ENCODE results near the gene KRT17. TPM values are rescaled to one million over a fixed set of nuclear protein-coding genes. Genes with fewer than 3 reads are reported as not detected.

The KRT17 gene
- total RNA-seq, 2 donors from 2014 or later, result 4.4 to 5.9 TPM

GRCh38 chr17:41635121-41636097, 11.0 kb upstream of the KRT17 start:
- Histone ChIP-seq H3K36me3 (replicated peaks in 1 of 2; ENCODE audit: insufficient read depth in 1 of 2, low read depth in 2 of 2) (no peaks in the 10 kb centered on the region), H3K4me3 (no peak overlapping the region), H3K27me3 (no peaks in the 10 kb centered on the region), H3K4me1 (peaks cover 14% of the 10 kb centered on the region), H3K27ac (no peak overlapping the region), H3K9me3 (no peaks in the 10 kb centered on the region)
- 34% methylated on average over 11 to 27 of the region's 28 CpGs for WGBS, 2 donors
- TF ChIP-seq CTCF (IDR thresholded peaks at IDR 0.05) (no peak), POLR2A (IDR thresholded peaks at IDR 0.05) (no peak)
- intact Hi-C loops (cut with DNase I), result no loop called here
- ATAC-seq (peak; percentile 49), DNase-seq (peak; percentile 40 to 72 (median 50))

GRCh38 chr17:41634639-41635038, 10.3 kb upstream of the KRT17 start:
- no peaks in the 10 kb centered on the region for H3K27me3 ChIP-seq
- no peak overlapping the region for H3K4me3 ChIP-seq
- ATAC-seq (peak; percentile 37), DNase-seq (no peak)
- H3K9me3 ChIP-seq, result no peaks in the 10 kb centered on the region
- peaks cover 14% of the 10 kb centered on the region for H3K4me1 ChIP-seq
- H3K36me3 ChIP-seq (replicated peaks in 1 of 2; ENCODE audit: insufficient read depth in 1 of 2, low read depth in 2 of 2), result no peaks in the 10 kb centered on the region
- H3K27ac ChIP-seq, result no peak overlapping the region
- WGBS, 2 donors, result 60 to 78% methylated on average over 4 to 7 of the region's 7 CpGs
- TF ChIP-seq CTCF (IDR thresholded peaks at IDR 0.05), result no peak
- TF ChIP-seq POLR2A (IDR thresholded peaks at IDR 0.05), result no peak
- intact Hi-C loops (cut with DNase I), result no loop called here

DNA sequence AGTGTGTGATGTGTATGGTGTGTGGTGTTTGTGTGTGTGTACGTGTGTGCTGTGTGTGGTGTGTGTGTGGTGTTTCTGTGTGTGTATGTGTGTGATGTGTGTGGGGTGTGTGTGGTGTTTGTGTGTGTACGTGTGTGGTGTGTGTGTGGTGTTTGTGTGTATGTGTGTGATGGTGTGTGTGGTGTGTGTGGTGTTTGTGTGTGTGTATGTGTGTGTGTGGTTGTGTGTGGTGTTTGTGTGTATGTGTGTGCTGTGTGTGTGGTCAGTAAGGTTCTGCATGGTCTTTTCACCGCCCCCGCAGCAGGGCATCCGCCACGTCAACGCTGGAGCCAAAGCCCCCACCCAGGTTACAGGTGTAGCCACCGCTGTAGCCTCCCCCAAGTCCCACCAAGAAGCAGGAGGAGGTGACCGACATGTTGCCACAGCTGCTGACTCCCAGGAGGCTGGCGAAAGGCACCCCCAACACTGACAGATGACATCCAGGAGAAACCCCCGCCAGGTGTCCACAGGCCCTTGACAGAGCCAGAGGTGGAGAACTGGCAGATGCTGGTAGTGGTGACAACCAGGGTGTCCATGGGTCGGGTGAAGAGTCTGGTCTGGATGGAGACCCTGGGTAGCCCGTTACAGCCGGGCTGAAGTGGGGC, 9.3 kb upstream of the KRT17 start:
- Histone ChIP-seq H3K4me1 (peaks cover 14% of the 10 kb centered on the region), H3K36me3 (replicated peaks in 1 of 2; ENCODE audit: insufficient read depth in 1 of 2, low read depth in 2 of 2) (no peaks in the 10 kb centered on the region), H3K27me3 (no peaks in the 10 kb centered on the region), H3K27ac (no peak overlapping the region), H3K4me3 (no peak overlapping the region), H3K9me3 (no peaks in the 10 kb centered on the region)
- TF ChIP-seq POLR2A (IDR thresholded peaks at IDR 0.05) (no peak), CTCF (IDR thresholded peaks at IDR 0.05) (no peak)
- 89 to 90% methylated on average over 6 to 13 of the region's 14 CpGs for WGBS, 2 donors
- DNase-seq, result no peak
- ATAC-seq, result no peak
- intact Hi-C loops (cut with DNase I), result no loop called here

DNA sequence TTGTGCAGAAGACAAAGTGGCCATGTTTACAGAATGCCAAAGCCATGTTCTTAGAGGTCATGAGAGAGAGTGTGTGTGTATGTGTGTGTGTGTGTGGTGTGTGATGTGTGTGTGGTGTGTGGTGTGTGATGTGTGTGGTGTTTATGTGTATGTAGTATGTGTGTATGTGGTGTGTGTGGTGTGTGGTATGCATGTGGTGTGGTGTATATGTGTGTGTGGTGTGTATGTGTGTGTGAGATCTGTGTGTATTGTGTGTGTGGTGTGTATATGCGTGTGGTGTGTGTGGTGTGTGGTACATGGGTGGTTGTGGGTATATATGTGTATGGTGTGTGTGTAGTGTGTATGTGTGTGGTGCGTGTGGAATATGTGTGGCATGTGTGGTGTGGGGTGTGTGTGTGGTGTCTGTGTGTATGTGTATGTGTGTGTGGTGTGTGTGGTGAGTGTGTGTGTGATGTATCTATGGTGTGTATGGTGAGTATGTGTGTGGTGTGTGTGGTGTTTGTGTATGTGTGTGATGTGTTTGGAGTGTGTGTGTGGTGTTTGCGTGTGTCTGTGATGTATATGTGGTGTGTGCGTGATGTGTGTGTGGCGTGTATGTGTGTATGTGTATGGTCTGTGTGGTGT, 8.2 kb upstream of the KRT17 start:
- ATAC-seq (no peak), DNase-seq (no peak)
- Histone ChIP-seq H3K36me3 (replicated peaks in 1 of 2; ENCODE audit: insufficient read depth in 1 of 2, low read depth in 2 of 2) (no peaks in the 10 kb centered on the region), H3K4me1 (peaks cover 14% of the 10 kb centered on the region), H3K27ac (no peak overlapping the region), H3K9me3 (no peaks in the 10 kb centered on the region), H3K27me3 (no peaks in the 10 kb centered on the region), H3K4me3 (no peak overlapping the region)
- TF ChIP-seq POLR2A (IDR thresholded peaks at IDR 0.05) (no peak), CTCF (IDR thresholded peaks at IDR 0.05) (no peak)
- intact Hi-C loops (cut with DNase I), result no loop called here
- 57 to 64% methylated on average over 5 of the region's 5 CpGs for WGBS, 2 donors
